Activated CD4-positive, CD25-positive, alpha-beta regulatory T cell treated with anti-CD3 and anti-CD28 coated beads, Interleukin-2, amount 50 U/mL, for 16 hours (primary cell): ENCODE data around the gene PPP1R12C.
"Not testable (repeated sequence)": the region's sequence is repeated elsewhere in the genome, so short reads cannot be mapped to it uniquely, and the experiment has no call there.

ENCODE experiments used
- DNase-seq: peaks from one replicate; pipeline ENCODE4 v3.0.0-alpha.2; 2020; ENCODE audit warnings: low read depth, low spot score

PPP1R12C gene

GRCh38 chr19:55116859-55117662, at the start of gene PPP1R12C:
Gene PPP1R12C (minus strand): TSS chr19:55117637. CDS start chr19:55117543, 94 bp downstream.
- no peak for DNase-seq

- peak; percentile 24 for DNase-seq
Measured at GRCh38 chr19:55166530-55167268, 49.3 kb upstream of the PPP1R12C start, which contains the start of gene DNAAF3. Gene DNAAF3 (minus strand): TSS chr19:55166613. CDS start chr19:55166413, 200 bp downstream.

GRCh38 chr19:55165952-55166529, 48.6 kb upstream of the PPP1R12C start:
- DNase-seq, result no peak

GRCh38 chr19:55161571-55162322, 44.3 kb upstream of the PPP1R12C start:
- no peak for DNase-seq

- no peak for DNase-seq
Measured at GRCh38 chr19:55160986-55161365, 43.5 kb upstream of the PPP1R12C start.

- peak; percentile 63 for DNase-seq
Measured at GRCh38 chr19:55160128-55160985, 42.9 kb upstream of the PPP1R12C start.

- DNase-seq, result no peak
Measured at GRCh38 chr19:55158848-55159749, 41.7 kb upstream of the PPP1R12C start.

- no peak for DNase-seq
Measured at GRCh38 chr19:55158423-55158822, 41.0 kb upstream of the PPP1R12C start.

- DNase-seq, result no peak
Measured at GRCh38 chr19:55157064-55157908, 39.8 kb upstream of the PPP1R12C start, which contains the start of gene TNNI3. Gene TNNI3 (minus strand): TSS chr19:55157732. CDS start chr19:55157589, 143 bp downstream.

- no peak for DNase-seq
Measured at GRCh38 chr19:55156202-55157063, 39.0 kb upstream of the PPP1R12C start.

- DNase-seq, result not testable (repeated sequence)
Measured at GRCh38 chr19:55155784-55156183, 38.3 kb upstream of the PPP1R12C start.

GRCh38 chr19:55153652-55154264, 36.3 kb upstream of the PPP1R12C start:
- no peak for DNase-seq

- DNase-seq, result no peak
Measured at GRCh38 chr19:55152017-55152416, 34.6 kb upstream of the PPP1R12C start.

- no peak for DNase-seq
Measured at GRCh38 chr19:55149078-55150003, 31.9 kb upstream of the PPP1R12C start, which contains the start of gene TNNT1. Gene TNNT1 (minus strand): TSS chr19:55149206. CDS start chr19:55147157, 2,049 bp downstream.

- no peak for DNase-seq
Measured at GRCh38 chr19:55147545-55148251, 30.3 kb upstream of the PPP1R12C start.
